Stimulated activated CD4-positive, alpha-beta T cell treated with anti-CD3 and anti-CD28 coated beads, Interleukin-12 subunit alpha, Interleukin-12 subunit beta, amount 100 ng/mL, for 48 hours (primary cell): ENCODE results near the gene CDC45.
"Not testable (repeated sequence)": the region's sequence is repeated elsewhere in the genome, so short reads cannot be mapped to it uniquely, and the experiment has no call there.

Experiments used
- DNase-seq, 3 donors: peaks; one replicate each; pipeline ENCODE4 v3.0.0-alpha.2; 2020; ENCODE audit warnings: low read depth in 2 of 3, low spot score in 1 of 3

The CDC45 gene

GRCh38 chr22:19526702-19527111 is 47.0 kb downstream of the CDC45 start:
- no peak for DNase-seq

- no peak for DNase-seq
Measured at GRCh38 chr22:19527321-19527721, 47.6 kb downstream of the CDC45 start.

GRCh38 chr22:19527861-19528417 is 48.2 kb downstream of the CDC45 start:
- no peak for DNase-seq

- DNase-seq, result no peak
Measured at GRCh38 chr22:19529811-19530210, 50.1 kb downstream of the CDC45 start.

GRCh38 chr22:19530751-19531150 is 51.0 kb downstream of the CDC45 start:
- DNase-seq, result no peak

DNA sequence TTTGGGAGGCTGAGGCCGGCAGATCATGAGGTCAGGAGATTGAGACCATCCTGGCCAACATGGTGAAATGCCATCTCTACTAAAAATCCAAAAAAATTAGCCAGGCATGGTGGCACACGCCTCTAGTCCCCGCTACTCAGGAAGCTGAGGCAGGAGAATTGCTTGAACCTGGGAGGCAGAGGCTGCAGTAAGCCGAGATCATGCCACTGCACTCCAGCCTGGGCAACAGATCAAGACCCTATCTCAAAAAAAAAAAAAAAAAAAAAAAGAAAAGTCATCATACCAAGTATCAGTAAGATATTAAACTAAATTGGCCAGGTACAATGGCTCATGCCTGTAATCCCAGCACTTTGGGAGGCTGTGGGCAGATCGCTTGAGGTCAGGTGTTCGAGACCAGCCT is 51.6 kb downstream of the CDC45 start:
- DNase-seq, result not testable (repeated sequence)

DNA sequence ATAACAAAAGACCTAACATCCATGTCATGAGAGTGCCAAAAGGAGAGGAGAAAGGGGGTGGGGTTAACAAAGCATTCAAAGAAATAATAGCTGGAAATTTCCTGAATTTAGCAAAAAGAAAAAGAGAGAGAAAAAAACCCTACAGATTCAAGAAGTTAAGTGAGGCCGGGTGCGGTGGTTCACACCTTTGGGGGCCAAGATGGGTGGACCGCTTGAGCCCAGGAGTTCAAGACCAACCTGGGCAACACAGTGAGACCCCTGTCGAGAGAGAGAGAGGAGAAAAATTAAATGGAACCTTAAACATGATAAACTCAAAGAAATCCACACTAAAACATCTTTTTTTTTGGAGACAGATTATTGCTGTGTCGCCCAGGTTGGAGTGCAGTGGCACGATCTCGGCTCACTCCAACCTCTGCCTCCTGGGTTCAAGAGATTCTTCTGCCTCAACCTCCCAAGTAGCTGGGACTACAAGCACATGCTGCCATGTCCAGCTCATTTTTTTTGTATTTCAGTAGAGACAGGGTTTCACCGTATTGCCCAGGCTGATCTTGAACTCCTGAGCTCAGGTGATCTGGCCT is 53.4 kb downstream of the CDC45 start:
- no peak for DNase-seq

DNA sequence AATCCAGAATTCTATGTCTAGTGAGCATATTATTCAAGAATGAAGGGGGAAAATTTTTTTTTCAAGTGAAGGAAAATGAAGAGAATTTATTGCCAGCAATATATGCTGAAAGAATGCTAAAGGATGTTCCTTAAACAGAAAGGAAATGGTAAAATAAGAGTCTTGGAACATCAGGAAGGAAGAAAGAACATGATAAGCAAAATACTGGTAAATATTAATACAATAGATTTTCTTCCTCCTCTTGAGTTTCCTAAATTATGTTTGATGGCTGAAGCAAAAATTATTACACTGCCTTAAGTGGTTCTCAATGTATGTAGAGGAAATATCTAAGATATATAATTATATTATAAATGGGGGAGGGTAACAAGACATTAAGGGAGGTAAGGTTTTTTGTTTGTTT is 54.1 kb downstream of the CDC45 start:
- DNase-seq, result no peak

DNA sequence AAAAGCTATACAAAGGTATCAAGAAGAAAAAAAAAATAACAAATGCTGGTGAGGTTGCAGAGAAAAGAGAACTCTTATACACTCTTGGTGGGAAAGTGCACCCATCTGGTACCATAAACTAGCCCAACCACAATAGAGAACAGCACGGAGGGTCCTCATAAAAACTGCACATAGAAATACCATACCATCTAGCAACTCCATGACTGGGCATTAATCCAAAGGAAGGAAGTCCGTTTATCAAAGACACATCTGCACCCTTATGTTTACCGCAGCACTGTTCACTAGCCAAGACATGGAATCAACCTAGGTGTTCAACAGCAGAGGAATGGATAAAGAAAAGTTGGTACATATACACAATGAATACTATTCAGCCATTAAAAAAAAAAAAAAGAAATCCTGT is 55.3 kb downstream of the CDC45 start:
- no peak for DNase-seq

DNA sequence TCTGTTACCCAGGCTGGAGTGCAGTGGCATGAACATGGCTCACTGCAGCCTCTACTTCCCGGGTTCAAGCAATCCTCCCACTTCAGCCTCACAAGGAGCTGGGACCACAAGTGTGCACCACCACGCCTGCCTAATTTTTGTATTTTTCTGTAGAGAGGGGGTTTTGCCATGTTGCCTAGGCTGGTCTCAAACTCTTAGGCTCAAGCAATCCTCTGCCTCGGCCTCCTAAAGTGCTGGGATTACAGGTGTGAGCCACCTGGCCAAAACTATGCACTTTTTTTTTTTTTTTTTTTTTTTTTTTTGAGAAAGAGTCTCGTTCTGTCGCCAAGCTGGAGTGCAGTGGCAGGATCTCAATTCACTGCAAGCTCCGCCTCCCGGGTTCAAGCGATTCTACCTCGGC is 56.8 kb downstream of the CDC45 start:
- no peak for DNase-seq

- no peak for DNase-seq
Measured at GRCh38 chr22:19537941-19538488, 58.3 kb downstream of the CDC45 start.

GRCh38 chr22:19540394-19540793 is 60.7 kb downstream of the CDC45 start:
- no peak for DNase-seq

- DNase-seq, result no peak
Measured at GRCh38 chr22:19543970-19544708, 64.4 kb downstream of the CDC45 start.

GRCh38 chr22:19545935-19546207 is 66.2 kb downstream of the CDC45 start:
- no peak for DNase-seq

GRCh38 chr22:19546680-19547079 is 67.0 kb downstream of the CDC45 start:
- DNase-seq, result no peak

- no peak for DNase-seq
Measured at GRCh38 chr22:19547620-19548019, 67.9 kb downstream of the CDC45 start.

- DNase-seq, result not testable (repeated sequence)
Measured at GRCh38 chr22:19548427-19548826, 68.7 kb downstream of the CDC45 start.

DNA sequence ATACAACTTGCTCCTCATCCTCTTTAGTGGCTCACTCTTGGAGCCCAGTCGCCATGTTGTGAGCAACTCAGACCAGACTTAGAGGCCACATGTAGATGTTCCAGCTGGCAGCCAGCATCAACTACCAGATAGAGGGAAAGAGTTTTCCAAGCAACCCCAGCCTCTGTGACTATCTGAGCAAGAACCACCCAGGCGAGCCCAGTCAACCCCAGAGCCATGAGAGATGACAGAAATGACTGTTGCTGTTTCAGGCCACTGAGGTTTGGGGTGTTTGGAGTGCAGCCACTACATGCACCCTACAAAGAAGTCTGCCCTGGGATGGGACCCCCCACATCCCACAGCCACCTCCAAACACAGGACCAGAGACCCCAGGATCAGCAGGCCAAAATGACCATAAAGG is 69.2 kb downstream of the CDC45 start:
- no peak for DNase-seq

DNA sequence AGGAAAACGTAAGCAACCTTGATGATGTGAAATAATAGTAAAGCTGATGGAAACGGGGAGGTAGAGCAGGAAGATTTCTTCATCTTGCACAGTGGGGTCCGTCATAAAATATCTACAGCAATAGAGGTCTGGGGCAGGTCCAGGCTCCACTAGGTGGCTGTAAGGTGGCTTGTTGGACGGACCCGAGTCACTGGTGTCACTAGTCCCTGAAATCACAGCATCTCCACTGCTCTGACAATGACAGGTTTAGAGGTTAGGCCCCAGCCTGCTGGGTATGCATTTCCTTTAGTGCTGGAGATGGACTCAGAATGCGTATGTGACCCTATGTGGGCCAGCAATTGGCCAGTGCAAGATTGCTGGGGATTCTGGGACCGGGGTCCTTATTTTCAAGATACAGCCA is 69.7 kb downstream of the CDC45 start:
- DNase-seq, result no peak

DNA sequence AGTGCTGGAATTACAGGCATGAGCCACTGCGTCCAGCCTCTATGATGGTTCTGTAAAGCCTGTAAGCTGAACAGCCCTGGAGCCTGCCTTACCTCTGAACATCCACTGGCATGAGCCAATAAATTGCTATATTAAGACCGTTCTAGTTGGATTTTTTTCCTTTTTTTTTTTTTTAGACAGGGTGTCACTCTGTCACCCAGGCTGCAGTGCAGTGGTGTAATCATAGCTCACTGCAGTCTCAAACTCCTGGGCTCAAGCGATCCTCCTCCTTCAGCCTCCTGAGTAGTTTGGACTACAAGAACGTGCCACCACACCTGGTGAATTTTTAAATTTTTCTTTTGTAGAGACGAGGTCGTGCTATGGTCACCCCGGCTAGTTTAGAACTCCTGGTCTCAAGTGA is 70.7 kb downstream of the CDC45 start:
- no peak for DNase-seq

DNA sequence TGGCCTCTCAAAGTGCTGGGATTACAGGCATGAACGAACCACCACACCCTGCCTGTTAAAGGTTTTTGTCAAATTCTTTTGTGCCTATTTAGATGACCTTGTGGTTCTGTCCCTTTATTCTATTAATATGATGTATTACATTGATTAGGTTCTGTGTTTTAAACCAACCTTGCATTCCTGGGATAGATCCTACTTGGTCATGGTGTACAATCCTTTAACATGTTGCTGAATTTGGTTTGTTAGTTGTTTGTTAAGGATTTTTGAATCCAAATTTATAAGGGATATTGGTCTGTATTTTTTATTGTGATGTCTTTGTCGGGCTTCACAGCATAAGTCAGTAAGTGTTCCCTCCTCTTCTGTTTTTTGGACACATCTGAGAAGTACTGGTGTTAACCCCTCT is 73.5 kb downstream of the CDC45 start:
- no peak for DNase-seq

- DNase-seq, result no peak
Measured at GRCh38 chr22:19554834-19555404, 75.2 kb downstream of the CDC45 start.
